ENCODE data around the gene LDAF1. TPM values are rescaled to one million over a fixed set of nuclear protein-coding genes. Genes with fewer than 3 reads are reported as not detected.

Gene LDAF1
- total and polyA plus RNA-seq, 10 of the 15 experiments (the other 5 are each of a cell fraction or from before 2014, with no cell fraction given): 4.6 to 21.4 (median 6.6) TPM

DNA sequence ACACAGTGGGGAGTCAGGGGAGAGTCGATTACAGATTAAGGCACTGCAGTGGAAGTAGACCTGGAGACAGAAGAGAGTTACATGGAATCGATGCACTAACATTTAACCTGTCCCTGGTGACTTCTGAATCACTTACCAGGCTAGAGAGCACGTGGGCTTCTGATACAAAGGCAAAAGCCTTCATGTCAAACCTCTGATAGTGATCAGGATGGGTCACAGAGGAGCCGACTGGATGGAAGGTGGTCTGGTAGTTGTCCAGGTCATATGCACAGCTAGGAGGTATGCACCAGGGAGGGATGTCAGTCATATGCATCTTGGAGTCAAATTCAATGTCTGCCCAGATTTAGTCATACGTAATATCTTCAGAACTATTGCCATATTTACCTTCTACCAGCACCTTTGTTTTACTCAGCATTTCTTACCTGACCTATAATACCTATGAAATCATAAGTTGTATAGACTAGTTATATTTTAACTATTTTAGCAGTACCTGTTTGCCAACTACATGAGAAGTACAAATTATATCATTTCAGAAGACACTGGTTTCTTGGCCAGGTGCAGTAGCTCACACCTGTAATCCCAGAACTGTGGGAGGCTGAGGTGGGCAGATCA lies 41.2 kb downstream of the LDAF1 start:
- no peaks in the 10 kb centered on the region for H3K79me2 ChIP-seq (ENCODE audit: control insufficient read depth, insufficient read depth, low read length)
- no peaks in the 10 kb centered on the region for H3K27me3 ChIP-seq (replicated peaks in 1 of 2; ENCODE audit: control insufficient read depth in 2 of 2, insufficient read depth in 2 of 2, low read length in 1 of 2)
- H4K20me1 ChIP-seq (ENCODE audit: control insufficient read depth, insufficient read depth): no peaks in the 10 kb centered on the region
- intact Hi-C loops (cut with micrococcal nuclease; ENCODE audit: unreplicated experiment) (no loop called here), in situ Hi-C loops (cut with MboI) (no loop called here)
- no peak overlapping the region for H3K9ac ChIP-seq (ENCODE audit: control insufficient read depth, insufficient read depth, low read length)
- SMC1A ChIA-PET (ENCODE audit: uncharacterized antibody, unreplicated experiment): interaction anchor here (0.7 to 1.3 kb wide), 4 partner anchors 9 to 80 kb away, joined by 3 read pairs; partner anchors contain the start of gene ZP2
- H3K4me1 ChIP-seq (ENCODE audit: control insufficient read depth, insufficient read depth, low read length): peaks cover 3% of the 10 kb centered on the region; the same call in 1 of the 2 replicates
- RAD21 ChIA-PET (ENCODE audit: unreplicated experiment): interaction anchor here (1.2 to 1.4 kb wide), 2 partner anchors 11 to 101 kb away, joined by 3 read pairs; no protein-coding TSS in a partner anchor
- no peak overlapping the region for H3K27ac ChIP-seq (ENCODE audit: control insufficient read depth, insufficient read depth)
- no peak overlapping the region for H2AFZ ChIP-seq (ENCODE audit: control insufficient read depth, low read depth, low read length)
- H3K4me3 ChIP-seq: no peak overlapping the region
- POLR2A ChIA-PET: no interaction called here
- TF ChIP-seq SIN3A (IDR thresholded peaks at IDR 0.05; ENCODE audit: low read depth, low read length): no peak
- no peak for TF ChIP-seq BHLHE40 (IDR thresholded peaks at IDR 0.05; ENCODE audit: borderline replicate concordance in 1 of 2, low read depth in 2 of 2, low read length in 1 of 2)
- TF ChIP-seq BRCA1 (IDR thresholded peaks at IDR 0.05; ENCODE audit: low read depth, low read length): no peak
- no peak for TF ChIP-seq SMAD1 (IDR thresholded peaks at IDR 0.05; ENCODE audit: low read depth, partially characterized antibody)
- no peak for TF ChIP-seq YY1 (IDR thresholded peaks at IDR 0.05; ENCODE audit: low read depth, low read length)
- TF ChIP-seq ZNF622 (IDR thresholded peaks at IDR 0.05): no peak
- TF ChIP-seq, protein P1, sequence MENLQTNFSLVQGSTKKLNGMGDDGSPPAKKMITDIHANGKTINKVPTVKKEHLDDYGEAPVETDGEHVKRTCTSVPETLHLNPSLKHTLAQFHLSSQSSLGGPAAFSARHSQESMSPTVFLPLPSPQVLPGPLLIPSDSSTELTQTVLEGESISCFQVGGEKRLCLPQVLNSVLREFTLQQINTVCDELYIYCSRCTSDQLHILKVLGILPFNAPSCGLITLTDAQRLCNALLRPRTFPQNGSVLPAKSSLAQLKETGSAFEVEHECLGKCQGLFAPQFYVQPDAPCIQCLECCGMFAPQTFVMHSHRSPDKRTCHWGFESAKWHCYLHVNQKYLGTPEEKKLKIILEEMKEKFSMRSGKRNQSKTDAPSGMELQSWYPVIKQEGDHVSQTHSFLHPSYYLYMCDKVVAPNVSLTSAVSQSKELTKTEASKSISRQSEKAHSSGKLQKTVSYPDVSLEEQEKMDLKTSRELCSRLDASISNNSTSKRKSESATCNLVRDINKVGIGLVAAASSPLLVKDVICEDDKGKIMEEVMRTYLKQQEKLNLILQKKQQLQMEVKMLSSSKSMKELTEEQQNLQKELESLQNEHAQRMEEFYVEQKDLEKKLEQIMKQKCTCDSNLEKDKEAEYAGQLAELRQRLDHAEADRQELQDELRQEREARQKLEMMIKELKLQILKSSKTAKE (IDR thresholded peaks at IDR 0.05; ENCODE audit: low read depth, poor library complexity, severe bottlenecking): no peak
- no peak for TF ChIP-seq SPI1 (IDR thresholded peaks at IDR 0.05; ENCODE audit: borderline replicate concordance, insufficient read depth, low read depth, low read length)
- TF ChIP-seq ZNF384 (IDR thresholded peaks at IDR 0.05; ENCODE audit: borderline replicate concordance, low read depth, low read length): no peak
- TF ChIP-seq, protein P2, sequence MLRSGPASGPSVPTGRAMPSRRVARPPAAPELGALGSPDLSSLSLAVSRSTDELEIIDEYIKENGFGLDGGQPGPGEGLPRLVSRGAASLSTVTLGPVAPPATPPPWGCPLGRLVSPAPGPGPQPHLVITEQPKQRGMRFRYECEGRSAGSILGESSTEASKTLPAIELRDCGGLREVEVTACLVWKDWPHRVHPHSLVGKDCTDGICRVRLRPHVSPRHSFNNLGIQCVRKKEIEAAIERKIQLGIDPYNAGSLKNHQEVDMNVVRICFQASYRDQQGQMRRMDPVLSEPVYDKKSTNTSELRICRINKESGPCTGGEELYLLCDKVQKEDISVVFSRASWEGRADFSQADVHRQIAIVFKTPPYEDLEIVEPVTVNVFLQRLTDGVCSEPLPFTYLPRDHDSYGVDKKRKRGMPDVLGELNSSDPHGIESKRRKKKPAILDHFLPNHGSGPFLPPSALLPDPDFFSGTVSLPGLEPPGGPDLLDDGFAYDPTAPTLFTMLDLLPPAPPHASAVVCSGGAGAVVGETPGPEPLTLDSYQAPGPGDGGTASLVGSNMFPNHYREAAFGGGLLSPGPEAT (IDR thresholded peaks at IDR 0.05; ENCODE audit: low read depth): no peak
- TF ChIP-seq IKZF1 (conservative IDR thresholded peaks at IDR 0.05): no peak
- TF ChIP-seq NFXL1 (IDR thresholded peaks at IDR 0.05; ENCODE audit: borderline replicate concordance): no peak
- TF ChIP-seq NR2F1 (conservative IDR thresholded peaks at IDR 0.05): no peak
- TF ChIP-seq BACH1 (IDR thresholded peaks at IDR 0.05; ENCODE audit: borderline replicate concordance): no peak
- no peak for TF ChIP-seq FOXM1 (IDR thresholded peaks at IDR 0.05; ENCODE audit: low read depth, low read length)
- no peak for TF ChIP-seq ZBED1 (IDR thresholded peaks at IDR 0.05; ENCODE audit: borderline replicate concordance)
- ATAC-seq: no peak
- H3K4me2 ChIP-seq (ENCODE audit: control insufficient read depth, insufficient read depth): no peak overlapping the region
- no TSS peak for BruUV-seq (replicated peaks)
- H3K9me3 ChIP-seq (replicated peaks; ENCODE audit: control insufficient read depth, insufficient read depth, low read length): no peaks in the 10 kb centered on the region
- no peak for DNase-seq (ENCODE audit: low read depth, low spot score)
- CTCF ChIA-PET: interaction anchor here (1.2 to 2.9 kb wide), 2 partner anchors 11 to 101 kb away, joined by 5 to 7 read pairs; no protein-coding TSS in a partner anchor
- no peaks in the 10 kb centered on the region for H3K36me3 ChIP-seq (ENCODE audit: control insufficient read depth in 2 of 2, insufficient read depth in 2 of 2, low read length in 1 of 2)
- no peak for FAIRE-seq
- WGBS (ENCODE audit: insufficient coverage, insufficient replicate concordance, low lambda C conversion rate, missing lambda C conversion rate): 24% methylated on average over 5 of the region's 5 CpGs
